ENCODE results near the gene DTYMK. TPM values are rescaled to one million over a fixed set of nuclear protein-coding genes. Genes with fewer than 3 reads are reported as not detected.

The DTYMK gene
- polyA plus RNA-seq, 1 of the 3 experiments (the other 2 are of a cell fraction): 51.1 TPM

- ChIA-PET CTCF (interaction anchor here (0.7 to 7.5 kb wide), 16 partner anchors 12 to 807 kb away, joined by 3 to 77 read pairs (median 5); partner anchors contain the start of gene ATG4B), POLR2A (no interaction called here)
- no peak for TF ChIP-seq GATA2 (CRISPR knock-in tag; IDR thresholded peaks at IDR 0.05)
- TF ChIP-seq JUND (IDR thresholded peaks at IDR 0.05): no peak
- TF ChIP-seq MXI1 (IDR thresholded peaks at IDR 0.05; ENCODE audit: low read depth, low read length): no peak
- TF ChIP-seq IRF3 (IDR thresholded peaks at IDR 0.05; ENCODE audit: low read depth, low read length): no peak
- no peak for TF ChIP-seq PBX3 (IDR thresholded peaks at IDR 0.05)
- TF ChIP-seq ELF1 (IDR thresholded peaks at IDR 0.05): no peak
- TF ChIP-seq, protein P1, sequence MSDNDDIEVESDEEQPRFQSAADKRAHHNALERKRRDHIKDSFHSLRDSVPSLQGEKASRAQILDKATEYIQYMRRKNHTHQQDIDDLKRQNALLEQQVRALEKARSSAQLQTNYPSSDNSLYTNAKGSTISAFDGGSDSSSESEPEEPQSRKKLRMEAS (IDR thresholded peaks at IDR 0.05; ENCODE audit: low read depth): no peak
- TF ChIP-seq GABPA (IDR thresholded peaks at IDR 0.05; ENCODE audit: low read depth): no peak
- no peak for TF ChIP-seq FOSL2 (IDR thresholded peaks at IDR 0.05; ENCODE audit: borderline replicate concordance, low read depth)
- no peak for TF ChIP-seq FOXJ3 (CRISPR knock-in tag; IDR thresholded peaks at IDR 0.05)
- TF ChIP-seq RAD21 (IDR thresholded peaks at IDR 0.05; ENCODE audit: low read length): no peak
- no peak for TF ChIP-seq FOXM1 (IDR thresholded peaks at IDR 0.05; ENCODE audit: low read depth)
- TF ChIP-seq RXRA (IDR thresholded peaks at IDR 0.05; ENCODE audit: borderline replicate concordance, low read depth): no peak
- TF ChIP-seq, protein P2, sequence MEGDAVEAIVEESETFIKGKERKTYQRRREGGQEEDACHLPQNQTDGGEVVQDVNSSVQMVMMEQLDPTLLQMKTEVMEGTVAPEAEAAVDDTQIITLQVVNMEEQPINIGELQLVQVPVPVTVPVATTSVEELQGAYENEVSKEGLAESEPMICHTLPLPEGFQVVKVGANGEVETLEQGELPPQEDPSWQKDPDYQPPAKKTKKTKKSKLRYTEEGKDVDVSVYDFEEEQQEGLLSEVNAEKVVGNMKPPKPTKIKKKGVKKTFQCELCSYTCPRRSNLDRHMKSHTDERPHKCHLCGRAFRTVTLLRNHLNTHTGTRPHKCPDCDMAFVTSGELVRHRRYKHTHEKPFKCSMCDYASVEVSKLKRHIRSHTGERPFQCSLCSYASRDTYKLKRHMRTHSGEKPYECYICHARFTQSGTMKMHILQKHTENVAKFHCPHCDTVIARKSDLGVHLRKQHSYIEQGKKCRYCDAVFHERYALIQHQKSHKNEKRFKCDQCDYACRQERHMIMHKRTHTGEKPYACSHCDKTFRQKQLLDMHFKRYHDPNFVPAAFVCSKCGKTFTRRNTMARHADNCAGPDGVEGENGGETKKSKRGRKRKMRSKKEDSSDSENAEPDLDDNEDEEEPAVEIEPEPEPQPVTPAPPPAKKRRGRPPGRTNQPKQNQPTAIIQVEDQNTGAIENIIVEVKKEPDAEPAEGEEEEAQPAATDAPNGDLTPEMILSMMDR (IDR thresholded peaks at IDR 0.05): no peak
- TF ChIP-seq MEF2A (IDR thresholded peaks at IDR 0.05; ENCODE audit: borderline replicate concordance, low read depth): no peak
- TF ChIP-seq, protein P3, sequence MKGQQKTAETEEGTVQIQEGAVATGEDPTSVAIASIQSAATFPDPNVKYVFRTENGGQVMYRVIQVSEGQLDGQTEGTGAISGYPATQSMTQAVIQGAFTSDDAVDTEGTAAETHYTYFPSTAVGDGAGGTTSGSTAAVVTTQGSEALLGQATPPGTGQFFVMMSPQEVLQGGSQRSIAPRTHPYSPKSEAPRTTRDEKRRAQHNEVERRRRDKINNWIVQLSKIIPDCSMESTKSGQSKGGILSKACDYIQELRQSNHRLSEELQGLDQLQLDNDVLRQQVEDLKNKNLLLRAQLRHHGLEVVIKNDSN (IDR thresholded peaks at IDR 0.05; ENCODE audit: borderline replicate concordance, low read depth): no peak
- TF ChIP-seq RFX5 (IDR thresholded peaks at IDR 0.05; ENCODE audit: low read length): no peak
- TF ChIP-seq REST (IDR thresholded peaks at IDR 0.05; ENCODE audit: low read depth, low read length): no peak
- TF ChIP-seq EZH2phosphoT487 (IDR thresholded peaks at IDR 0.05; ENCODE audit: borderline replicate concordance, low read depth): no peak
- TF ChIP-seq, protein P4, sequence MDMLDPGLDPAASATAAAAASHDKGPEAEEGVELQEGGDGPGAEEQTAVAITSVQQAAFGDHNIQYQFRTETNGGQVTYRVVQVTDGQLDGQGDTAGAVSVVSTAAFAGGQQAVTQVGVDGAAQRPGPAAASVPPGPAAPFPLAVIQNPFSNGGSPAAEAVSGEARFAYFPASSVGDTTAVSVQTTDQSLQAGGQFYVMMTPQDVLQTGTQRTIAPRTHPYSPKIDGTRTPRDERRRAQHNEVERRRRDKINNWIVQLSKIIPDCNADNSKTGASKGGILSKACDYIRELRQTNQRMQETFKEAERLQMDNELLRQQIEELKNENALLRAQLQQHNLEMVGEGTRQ (IDR thresholded peaks at IDR 0.05; ENCODE audit: borderline replicate concordance, low read depth, low read length): no peak
- peaks cover 4% of the 10 kb centered on the region; the same call in 1 of the 2 replicates for H4K20me1 ChIP-seq (ENCODE audit: insufficient read depth)
- H2AFZ ChIP-seq (ENCODE audit: low read depth): no peak overlapping the region
- DNase-seq: no peak
- H3K27ac ChIP-seq (ENCODE audit: low read depth in 2 of 2, low read length in 1 of 2): no peak overlapping the region
- H3K79me2 ChIP-seq (ENCODE audit: insufficient read depth): peaks cover 3% of the 10 kb centered on the region; the same call in 1 of the 2 replicates
- no peak overlapping the region for H3K4me3 ChIP-seq (ENCODE audit: low read depth in 2 of 2, low read length in 1 of 2)
- 90% methylated on average over 4 of the region's 5 CpGs for WGBS (ENCODE audit: low lambda C conversion rate)
- peaks cover 7% of the 10 kb centered on the region for H3F3A ChIP-seq (replicated peaks; ENCODE audit: insufficient read depth)
- no peak overlapping the region for H3K9ac ChIP-seq
- no peaks in the 10 kb centered on the region for H3K9me3 ChIP-seq
- no peaks in the 10 kb centered on the region for H3K27me3 ChIP-seq (ENCODE audit: insufficient read depth)
- H3K4me2 ChIP-seq: no peak overlapping the region
- H3K36me3 ChIP-seq (replicated peaks in 1 of 2; ENCODE audit: control insufficient read depth in 1 of 2, insufficient read depth in 2 of 2, low read length in 1 of 2): peaks cover 22 to 50% of the 10 kb centered on the region in 2 experiments
- H3K4me1 ChIP-seq (ENCODE audit: control insufficient read depth in 1 of 2, insufficient read depth in 2 of 2, low read depth in 1 of 2, low read length in 1 of 2): no peaks in the 10 kb centered on the region
- H3K9me2 ChIP-seq: no peaks in the 10 kb centered on the region
These were observed 28.3 kb downstream of the DTYMK start for GRCh38 chr2:241658296-241658695.
